GM21786 (cell line): ENCODE data around the gene PTX3.

ENCODE experiments used
- ATAC-seq: cut with Tn5 transposase; IDR thresholded peaks from one replicate; pipeline ENCODE4 v1.9.1; 2021; ENCODE audit not compliant: unreplicated experiment

The PTX3 gene

GRCh38 chr3:157471064-157471463, 34.4 kb downstream of the PTX3 start:
- no peak for ATAC-seq

GRCh38 chr3:157472648-157473047, 36.0 kb downstream of the PTX3 start:
- ATAC-seq = no peak

- no peak for ATAC-seq
Measured at GRCh38 chr3:157475921-157476414, 39.3 kb downstream of the PTX3 start.

GRCh38 chr3:157477441-157477840, 40.8 kb downstream of the PTX3 start:
- no peak for ATAC-seq

GRCh38 chr3:157479464-157480243, 43.0 kb downstream of the PTX3 start:
- ATAC-seq = no peak

GRCh38 chr3:157487339-157487738, 50.7 kb downstream of the PTX3 start:
- ATAC-seq = no peak

- ATAC-seq = no peak
Measured at GRCh38 chr3:157488144-157488543, 51.5 kb downstream of the PTX3 start.

GRCh38 chr3:157491136-157491535, 54.5 kb downstream of the PTX3 start:
- no peak for ATAC-seq
